ENCODE results near the gene CENPP. TPM values are rescaled to one million over a fixed set of nuclear protein-coding genes. Genes with fewer than 3 reads are reported as not detected.

The CENPP gene
- total RNA-seq, 1 donor from 2014 or later, result 1.3 TPM

- H3K4me3 ChIP-seq (ENCODE audit: low read depth, low read length), result no peak overlapping the region
- H3K27me3 ChIP-seq (ENCODE audit: control insufficient read depth, insufficient read depth, low read length), result no peaks in the 10 kb centered on the region
- TF ChIP-seq CTCF (IDR thresholded peaks at IDR 0.05; ENCODE audit: insufficient read depth, low read length, severe bottlenecking), result no peak
- H3K36me3 ChIP-seq (ENCODE audit: control insufficient read depth, insufficient read depth, low read length), result no peaks in the 10 kb centered on the region
- no peak for FAIRE-seq
- peak; percentile 56 for DNase-seq (ENCODE audit: low read depth)
Observed at GRCh38 chr9:92600462-92601261, 274.9 kb downstream of the CENPP start.

GRCh38 chr9:92601451-92601850 is 275.7 kb downstream of the CENPP start:
- H3K4me3 ChIP-seq (ENCODE audit: low read depth, low read length), result no peak overlapping the region
- H3K27me3 ChIP-seq (ENCODE audit: control insufficient read depth, insufficient read depth, low read length), result no peaks in the 10 kb centered on the region
- no peaks in the 10 kb centered on the region for H3K36me3 ChIP-seq (ENCODE audit: control insufficient read depth, insufficient read depth, low read length)
- FAIRE-seq (no peak), DNase-seq (ENCODE audit: low read depth) (no peak)
- TF ChIP-seq CTCF (IDR thresholded peaks at IDR 0.05; ENCODE audit: insufficient read depth, low read length, severe bottlenecking), result no peak

GRCh38 chr9:92602413-92602812 is 276.7 kb downstream of the CENPP start:
- H3K36me3 ChIP-seq (ENCODE audit: control insufficient read depth, insufficient read depth, low read length), result no peaks in the 10 kb centered on the region
- DNase-seq (ENCODE audit: low read depth), result no peak
- H3K4me3 ChIP-seq (ENCODE audit: low read depth, low read length), result no peak overlapping the region
- TF ChIP-seq CTCF (IDR thresholded peaks at IDR 0.05; ENCODE audit: insufficient read depth, low read length, severe bottlenecking), result no peak
- FAIRE-seq, result no peak
- H3K27me3 ChIP-seq (ENCODE audit: control insufficient read depth, insufficient read depth, low read length), result no peaks in the 10 kb centered on the region

GRCh38 chr9:92603100-92603499 is 277.3 kb downstream of the CENPP start:
- no peak for FAIRE-seq
- TF ChIP-seq CTCF (IDR thresholded peaks at IDR 0.05; ENCODE audit: insufficient read depth, low read length, severe bottlenecking), result no peak
- no peaks in the 10 kb centered on the region for H3K36me3 ChIP-seq (ENCODE audit: control insufficient read depth, insufficient read depth, low read length)
- no peaks in the 10 kb centered on the region for H3K27me3 ChIP-seq (ENCODE audit: control insufficient read depth, insufficient read depth, low read length)
- no peak for DNase-seq (ENCODE audit: low read depth)
- H3K4me3 ChIP-seq (ENCODE audit: low read depth, low read length), result no peak overlapping the region

GRCh38 chr9:92603990-92604389 is 278.2 kb downstream of the CENPP start:
- FAIRE-seq (no peak), DNase-seq (ENCODE audit: low read depth) (no peak)
- Histone ChIP-seq H3K4me3 (ENCODE audit: low read depth, low read length) (no peak overlapping the region), H3K27me3 (ENCODE audit: control insufficient read depth, insufficient read depth, low read length) (no peaks in the 10 kb centered on the region), H3K36me3 (ENCODE audit: control insufficient read depth, insufficient read depth, low read length) (no peaks in the 10 kb centered on the region)
- no peak for TF ChIP-seq CTCF (IDR thresholded peaks at IDR 0.05; ENCODE audit: insufficient read depth, low read length, severe bottlenecking)

GRCh38 chr9:92605224-92605623 is 279.5 kb downstream of the CENPP start:
- H3K4me3 ChIP-seq (ENCODE audit: low read depth, low read length), result no peak overlapping the region
- no peak for TF ChIP-seq CTCF (IDR thresholded peaks at IDR 0.05; ENCODE audit: insufficient read depth, low read length, severe bottlenecking)
- H3K27me3 ChIP-seq (ENCODE audit: control insufficient read depth, insufficient read depth, low read length), result no peaks in the 10 kb centered on the region
- FAIRE-seq (no peak), DNase-seq (ENCODE audit: low read depth) (no peak)
- H3K36me3 ChIP-seq (ENCODE audit: control insufficient read depth, insufficient read depth, low read length), result no peaks in the 10 kb centered on the region

Measured in bronchial epithelial cell (primary cell).